Ovary (tissue), 9 donors: ENCODE data around the gene CNP. TPM values are rescaled to one million over a fixed set of nuclear protein-coding genes. Genes with fewer than 3 reads are reported as not detected.
"Not testable (repeated sequence)": the region's sequence is repeated elsewhere in the genome, so short reads cannot be mapped to it uniquely, and the experiment has no call there.

Experiments
- DNase-seq, 5 donors: peaks; one replicate each; pipeline ENCODE4 v3.0.0-alpha.2; 2019 to 2020
- H3K27ac ChIP-seq, 2 donors: fragments of 200-600 bp; one replicate each; pipeline versions ENCODE4 v1.5.1 to v1.8.0; 2019 to 2022
- H3K27me3 ChIP-seq: fragments of 200-600 bp; one replicate; pipeline ENCODE4 v1.8.0; 2022
- H3K36me3 ChIP-seq: fragments of 200-600 bp; sonication (generic); one replicate; pipeline ENCODE4 v1.5.1; 2019
- H3K4me1 ChIP-seq: one replicate; pipeline ENCODE4 v1.8.1; 2013; ENCODE audit warnings: mild to moderate bottlenecking, moderate library complexity; ENCODE audit not compliant: insufficient read depth
- H3K4me3 ChIP-seq: fragments of 200-600 bp; sonication (generic); one replicate; pipeline ENCODE4 v1.5.1; 2017
- H3K9me3 ChIP-seq, 2 donors: fragments of 200-600 bp in 1 of 2; sonication (generic) in 1 of 2; one replicate each; pipeline versions ENCODE4 v1.5.1 to v1.8.1; 2013 to 2019; ENCODE audit warnings: mild to moderate bottlenecking in 1 of 2, moderate library complexity in 1 of 2
- CTCF ChIP-seq, 3 donors: fragments of 450-650 bp in 2 of 3; fragments of 200-600 bp in 1 of 3; IDR thresholded peaks; one replicate each; pipeline versions ENCODE4 v1.5.1 to v1.8.0; 2016 to 2022; ENCODE audit warnings: antibody characterized with exemption in 3 of 3, mild to moderate bottlenecking in 1 of 3
- EP300 ChIP-seq: sonication (generic); formaldehyde crosslinking; IDR thresholded peaks from one replicate; pipeline ENCODE4 v1.6.1; 2017; ENCODE audit warnings: antibody characterized with exemption
- POLR2A ChIP-seq: fragments of 450-650 bp; IDR thresholded peaks from one replicate; pipeline ENCODE4 v1.6.1; 2017; ENCODE audit warnings: antibody characterized with exemption, mild to moderate bottlenecking, moderate library complexity
- WGBS, 3 donors: extraction: QIAGEN DNeasy Blood & Tissue Kit in 1 of 3; methylation state at CpG; one replicate each; pipeline versions ENCODE4 v1.1.5 to v1.1.7; 2013 to 2017; 5-methylcytosine and 5-hydroxymethylcytosine counted together
- intact Hi-C, 4 donors: fragments of 100-400 bp; cut with DNase I; formaldehyde crosslinking; loops; one replicate each; pipeline versions ENCODE4 v1.11.0 to v1.15.1; 2022 to 2023
- polyA plus RNA-seq, 2 donors: library from polyadenylated mRNA; stranded (reverse); fragments of 200-250 nt in 1 of 2; fragments of 350-450 nt in 1 of 2; fragmentation: Illumina TruSeq in 1 of 2; extraction: RNeasy Lipid Tissue Mini Kit (QIAGEN cat#74804) in 1 of 2; gene quantifications; one replicate each; pipeline ENCODE4 v1.2.3, GENCODE V29; 2013 to 2014
- total RNA-seq, 7 donors: library from RNA; depleted of rRNA in 2 of 7; stranded (reverse); fragments of >200 nt in 2 of 7; fragmentation: NEBNext Ultra II Directional in 3 of 7; extraction: Animal tissue kit (Norgen Biotek cat#: 25700) in 3 of 7; gene quantifications; one replicate each; pipeline versions ENCODE4 v1.1.0 to v1.2.4, GENCODE V29; 2016 to 2023
- donor health status: DM: no; HTN: no; CAD: no; lungs with moderate emphysema.
- donor health status: DM: no; HTN: no; CAD: no.
- donor health status: Bipolar disorder and iron deficiency.
- donor health status: DM: yes; HTN: yes; CAD: no.
- donor health status: DM: no; HTN: no; CAD: no.
- donor health status: DM: yes; HTN: yes; CAD: no.

CNP gene
- total and polyA plus RNA-seq, 9 donors = 30.5 to 88.9 (median 74.1) TPM

GRCh38 chr17:42005166-42005565 is 38.6 kb downstream of the CNP start:
- H3K9me3 ChIP-seq = no peaks in the 10 kb centered on the region
- DNase-seq = no peak
- H3K27ac ChIP-seq = no peak overlapping the region
- H3K36me3 ChIP-seq = no peaks in the 10 kb centered on the region
- 73 to 79% (median 78%) methylated on average over 1 of the region's 1 CpG for WGBS, 3 donors
- no peaks in the 10 kb centered on the region for H3K27me3 ChIP-seq
- no peak overlapping the region for H3K4me3 ChIP-seq
- peaks cover 3% of the 10 kb centered on the region for H3K4me1 ChIP-seq
- intact Hi-C loops = no loop called here
- TF ChIP-seq EP300 = no peak
- no peak for TF ChIP-seq CTCF (IDR thresholded peaks at IDR 0.05)
- TF ChIP-seq POLR2A = no peak

GRCh38 chr17:42009170-42009569 is 42.6 kb downstream of the CNP start:
- peaks cover 3% of the 10 kb centered on the region for H3K4me1 ChIP-seq
- intact Hi-C loops = no loop called here
- no peaks in the 10 kb centered on the region for H3K36me3 ChIP-seq
- WGBS, 3 donors = 78 to 87% (median 78%) methylated on average over 4 of the region's 4 CpGs
- no peaks in the 10 kb centered on the region for H3K27me3 ChIP-seq
- TF ChIP-seq POLR2A = no peak
- no peak for TF ChIP-seq CTCF (IDR thresholded peaks at IDR 0.05)
- no peak for TF ChIP-seq EP300
- no peak for DNase-seq
- H3K9me3 ChIP-seq = no peaks in the 10 kb centered on the region
- no peak overlapping the region for H3K4me3 ChIP-seq
- H3K27ac ChIP-seq = no peak overlapping the region

- H3K36me3 ChIP-seq, intact Hi-C loops, H3K27me3 ChIP-seq, H3K4me1 ChIP-seq, H3K4me3 ChIP-seq, DNase-seq, H3K27ac ChIP-seq, H3K9me3 ChIP-seq: not testable (repeated sequence)
- WGBS, 3 donors = 68 to 72% (median 72%) methylated on average over 9 of the region's 9 CpGs
Measured at GRCh38 chr17:42010266-42010680, 43.7 kb downstream of the CNP start.

GRCh38 chr17:42010898-42011516 is 44.4 kb downstream of the CNP start:
- no peak for DNase-seq
- Histone ChIP-seq H3K9me3 (no peaks in the 10 kb centered on the region), H3K27me3 (no peaks in the 10 kb centered on the region), H3K27ac (no peak overlapping the region), H3K4me3 (no peak overlapping the region), H3K4me1 (peaks cover 6% of the 10 kb centered on the region), H3K36me3 (no peaks in the 10 kb centered on the region)
- TF ChIP-seq EP300 = no peak
- TF ChIP-seq CTCF (IDR thresholded peaks at IDR 0.05) = no peak
- no peak for TF ChIP-seq POLR2A
- intact Hi-C loops = no loop called here
- WGBS, 3 donors = 94 to 95% (median 95%) methylated on average over 3 of the region's 3 CpGs

GRCh38 chr17:42012363-42012762 is 45.8 kb downstream of the CNP start:
- H3K4me3 ChIP-seq, H3K4me1 ChIP-seq, intact Hi-C loops, H3K27ac ChIP-seq, H3K9me3 ChIP-seq, DNase-seq, H3K27me3 ChIP-seq, H3K36me3 ChIP-seq: not testable (repeated sequence)
- 68 to 83% (median 77%) methylated on average over 4 of the region's 4 CpGs for WGBS, 3 donors

- H3K36me3 ChIP-seq, H3K27ac ChIP-seq, intact Hi-C loops, DNase-seq, H3K9me3 ChIP-seq, H3K4me1 ChIP-seq, H3K27me3 ChIP-seq, H3K4me3 ChIP-seq: not testable (repeated sequence)
- 88 to 93% (median 93%) methylated on average over 12 of the region's 12 CpGs for WGBS, 3 donors
Measured at GRCh38 chr17:42013740-42014139, 47.1 kb downstream of the CNP start.
